Fibroblast of skin of right quadriceps (primary cell): Measurements from ENCODE around the gene PIP4K2A.
"Not testable (repeated sequence)": the region's sequence is repeated elsewhere in the genome, so short reads cannot be mapped to it uniquely, and the experiment has no call there.

Source experiments
- DNase-seq: peaks from one replicate; pipeline ENCODE4 v3.0.0-alpha.2; 2013

Gene PIP4K2A

DNA sequence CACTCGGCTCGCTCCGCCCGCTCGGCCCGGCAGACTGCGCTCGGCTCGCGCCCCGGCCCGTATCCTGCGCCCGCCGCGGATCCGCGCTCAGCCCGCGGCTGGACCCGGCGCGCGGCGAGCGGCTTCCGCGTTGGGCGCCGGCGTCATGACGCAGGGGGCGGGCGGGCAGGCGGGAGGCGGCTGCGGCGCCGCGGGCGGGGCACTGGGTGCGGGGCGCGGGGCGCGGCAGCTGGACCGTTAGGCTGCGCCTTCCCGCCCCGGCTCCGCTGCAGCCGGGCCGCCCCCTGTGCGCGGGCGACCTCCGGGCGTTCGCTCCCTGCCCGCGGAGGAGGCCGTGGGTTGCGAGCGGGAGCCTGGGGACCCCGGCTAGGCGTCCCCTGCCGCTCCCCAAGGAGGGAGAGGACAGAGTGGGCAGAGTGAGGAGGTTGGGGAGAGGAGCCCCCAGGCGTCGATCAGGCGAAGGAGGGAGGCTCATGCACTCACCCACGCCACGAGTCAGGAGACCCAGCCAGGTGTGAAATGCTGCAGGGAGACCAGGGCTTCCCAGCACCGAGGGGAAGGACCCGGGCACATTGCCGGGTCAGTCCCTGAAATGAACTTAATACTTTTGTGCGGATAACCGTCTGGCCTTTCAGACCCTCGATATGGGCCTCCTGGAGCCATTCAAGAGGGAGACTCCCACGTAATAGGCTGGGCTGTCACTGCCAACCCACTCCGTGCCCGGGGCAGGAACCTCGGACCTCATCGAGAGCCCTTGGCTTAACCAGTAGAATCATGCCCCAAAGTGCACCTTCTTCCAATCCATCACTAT, at the start of gene PIP4K2A:
PIP4K2A (minus strand) TSS at position 100 of the 811 bp plus-strand sequence. CDS start 252 bp downstream, outside the sequence.
- DNase-seq = peak; percentile 79

DNA sequence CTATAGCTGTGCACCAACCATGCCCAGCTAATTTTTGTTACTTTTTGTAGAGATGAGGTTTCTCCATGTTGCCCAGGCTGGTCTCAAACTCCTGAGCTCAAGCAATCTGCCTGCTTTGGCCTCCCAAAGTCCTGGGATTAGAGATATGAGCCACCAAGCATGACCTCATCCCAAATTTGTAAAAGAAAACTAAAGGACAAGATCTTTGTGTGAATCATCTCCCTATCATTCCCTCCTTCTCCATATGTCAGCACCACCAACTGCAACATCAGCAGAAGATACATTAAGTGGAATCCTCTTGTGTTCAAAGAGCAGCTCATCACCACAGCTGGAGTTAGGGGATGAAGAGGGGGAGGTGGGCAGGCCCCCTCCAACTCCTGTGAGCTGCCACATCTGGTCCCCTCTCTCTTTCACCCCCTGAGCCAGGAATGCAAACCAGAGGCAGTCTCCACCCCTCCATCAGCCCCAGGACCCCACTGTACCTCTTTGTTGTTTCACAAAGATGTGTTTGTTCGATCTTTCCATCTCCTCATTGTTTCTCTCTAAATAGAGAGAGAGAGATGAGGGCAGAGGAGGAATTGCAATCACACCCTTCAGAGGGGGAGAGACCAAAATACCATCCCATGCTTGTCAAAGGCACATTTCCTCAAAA, 47.3 kb upstream of the PIP4K2A start:
- peak; percentile 50 for DNase-seq

GRCh38 chr10:22760025-22760424, 45.6 kb upstream of the PIP4K2A start:
- no peak for DNase-seq

DNA sequence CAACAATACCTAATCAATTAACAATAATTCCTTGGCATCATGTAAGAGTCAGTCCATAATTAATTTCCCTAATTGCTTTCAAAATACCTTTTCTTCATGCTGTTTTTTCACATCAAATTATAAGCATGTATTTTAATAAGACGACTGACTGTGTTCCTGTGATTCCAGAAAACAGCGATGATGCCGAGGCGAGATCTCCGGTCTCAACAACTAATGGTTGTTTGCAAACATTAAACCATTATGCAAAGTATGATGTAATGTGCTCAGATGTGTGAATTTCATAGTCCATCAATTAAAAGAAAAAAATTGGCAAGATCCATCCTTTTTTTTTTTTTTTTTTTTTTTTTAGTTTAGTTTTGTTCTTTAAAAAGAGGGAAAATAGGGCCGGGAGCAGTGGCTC, 44.5 kb upstream of the PIP4K2A start:
- no peak for DNase-seq

DNA sequence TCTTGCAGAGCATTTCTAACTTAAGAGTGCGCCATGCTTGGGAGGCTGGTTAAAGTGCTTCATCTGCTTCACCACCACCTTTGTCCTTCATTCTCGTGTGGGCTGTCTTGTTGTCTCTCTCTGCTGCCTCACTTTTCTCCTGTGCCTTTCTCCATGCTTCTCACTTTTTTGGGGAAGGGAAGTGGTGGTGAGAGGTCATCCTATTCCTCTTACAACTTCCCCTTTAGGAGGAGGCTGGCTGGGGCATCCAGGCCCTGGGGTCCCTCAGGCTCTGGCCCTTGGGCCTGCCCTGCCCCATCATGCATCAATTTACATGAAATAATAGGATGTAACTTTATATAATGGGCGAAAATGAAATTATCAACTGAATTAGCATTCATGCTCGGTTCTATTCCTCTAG, 39.9 kb upstream of the PIP4K2A start:
- no peak for DNase-seq

- no peak for DNase-seq
Measured at GRCh38 chr10:22753786-22754185, 39.4 kb upstream of the PIP4K2A start.

GRCh38 chr10:22752272-22752889, 38.0 kb upstream of the PIP4K2A start:
- DNase-seq = no peak

DNA sequence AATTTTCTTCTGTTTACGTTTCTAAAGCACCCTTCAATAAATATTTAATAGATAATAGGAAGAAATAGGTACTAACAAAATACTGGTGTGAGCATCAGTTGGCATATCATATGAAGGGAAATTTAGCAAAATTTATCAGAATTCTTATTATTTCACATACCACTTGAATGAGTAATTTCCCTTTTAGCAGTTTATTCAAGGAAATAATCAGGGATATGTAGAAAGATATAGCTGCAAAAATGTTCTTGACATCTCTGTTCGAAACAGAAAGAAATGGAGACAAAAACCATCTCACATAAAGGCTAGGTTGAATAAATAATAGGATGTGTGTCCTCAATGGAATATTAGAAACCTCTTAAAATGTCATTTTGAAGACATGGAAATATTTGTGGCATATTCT, 35.8 kb upstream of the PIP4K2A start:
- no peak for DNase-seq

- not testable (repeated sequence) for DNase-seq
Measured at GRCh38 chr10:22744858-22745257, 30.5 kb upstream of the PIP4K2A start.

DNA sequence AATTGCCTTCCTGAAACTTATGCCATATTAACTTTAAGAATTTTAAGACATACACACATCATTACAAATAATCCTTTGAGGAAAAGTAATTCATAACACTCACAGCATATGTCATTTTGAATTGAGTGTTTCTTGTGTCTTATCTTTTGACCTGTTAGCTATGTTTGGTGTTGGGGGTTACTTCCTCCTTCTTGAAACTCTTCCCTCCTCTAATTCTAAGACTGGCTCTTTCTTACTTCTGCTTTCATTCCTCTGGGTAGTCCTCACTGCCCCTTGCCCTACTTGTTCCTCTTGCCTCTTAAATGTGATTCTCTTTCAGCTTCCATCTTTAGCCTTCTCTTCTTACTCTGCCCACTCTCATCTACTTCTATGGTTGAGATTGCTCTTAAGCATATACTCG, 28.3 kb upstream of the PIP4K2A start:
- DNase-seq = no peak

GRCh38 chr10:22741631-22742030, 27.3 kb upstream of the PIP4K2A start:
- DNase-seq = not testable (repeated sequence)

- peak; percentile 20 for DNase-seq
Measured at GRCh38 chr10:22740180-22740579, 25.8 kb upstream of the PIP4K2A start.

DNA sequence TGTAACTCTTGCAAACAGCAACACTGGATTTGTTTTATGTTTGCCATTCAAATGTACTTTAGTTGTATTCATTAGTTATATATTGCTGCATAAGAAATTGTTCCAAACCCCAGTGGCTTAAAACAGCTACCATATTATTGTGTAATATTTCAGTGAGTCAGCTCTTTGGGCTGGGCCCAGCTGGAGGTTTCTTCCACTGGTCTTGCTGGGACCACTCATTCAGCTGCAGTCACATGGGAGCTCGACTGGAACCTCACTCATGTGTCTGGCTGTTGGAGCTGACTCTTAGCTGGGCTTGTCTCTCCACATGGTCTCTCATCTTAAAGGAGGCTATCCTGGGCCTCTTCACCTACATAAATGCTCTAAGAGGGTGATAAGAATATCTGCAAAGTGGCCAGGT, 23.2 kb upstream of the PIP4K2A start:
- DNase-seq = peak; percentile 62

GRCh38 chr10:22736134-22736533, 21.8 kb upstream of the PIP4K2A start:
- no peak for DNase-seq

DNA sequence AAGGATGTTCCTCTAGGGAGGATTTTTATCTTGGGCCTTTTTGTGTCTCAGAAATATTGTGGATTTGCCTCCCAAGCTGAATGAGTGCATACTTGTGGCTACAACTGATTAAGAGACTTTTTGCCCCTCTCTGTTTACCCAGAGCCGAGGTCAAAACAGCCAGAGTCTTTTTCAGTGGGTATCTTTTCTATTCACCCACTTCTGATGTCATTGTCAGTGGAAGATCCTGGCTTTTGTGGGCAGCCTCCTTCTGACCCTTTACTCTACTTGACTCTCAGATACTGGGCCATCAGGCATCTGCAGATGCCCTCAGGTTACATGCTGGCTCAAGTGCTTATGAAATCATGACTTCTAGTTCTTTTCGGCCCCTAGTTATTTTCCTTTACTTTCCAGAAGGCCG, 19.6 kb upstream of the PIP4K2A start:
- DNase-seq = no peak

DNA sequence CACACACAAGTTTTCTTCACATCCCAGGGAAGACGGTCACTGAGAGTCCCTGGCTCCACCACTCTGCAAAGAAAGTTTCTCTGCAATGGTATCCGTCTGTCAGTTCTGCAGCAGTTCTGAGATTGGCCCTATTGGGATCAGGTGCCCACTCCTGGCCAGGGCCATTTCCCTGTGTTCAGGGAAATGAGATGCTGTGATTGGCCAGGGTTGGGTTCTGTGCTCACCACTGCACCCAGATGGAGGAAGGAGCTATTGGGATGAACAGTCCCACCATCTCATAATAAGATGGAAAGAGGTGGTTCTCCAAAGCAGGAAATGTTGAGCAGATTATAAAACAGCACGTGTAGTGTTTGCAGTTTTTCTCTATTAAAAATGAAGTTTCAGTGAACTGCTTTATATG, 13.3 kb upstream of the PIP4K2A start:
- DNase-seq = no peak

GRCh38 chr10:22727112-22727511, 12.7 kb upstream of the PIP4K2A start:
- no peak for DNase-seq

DNA sequence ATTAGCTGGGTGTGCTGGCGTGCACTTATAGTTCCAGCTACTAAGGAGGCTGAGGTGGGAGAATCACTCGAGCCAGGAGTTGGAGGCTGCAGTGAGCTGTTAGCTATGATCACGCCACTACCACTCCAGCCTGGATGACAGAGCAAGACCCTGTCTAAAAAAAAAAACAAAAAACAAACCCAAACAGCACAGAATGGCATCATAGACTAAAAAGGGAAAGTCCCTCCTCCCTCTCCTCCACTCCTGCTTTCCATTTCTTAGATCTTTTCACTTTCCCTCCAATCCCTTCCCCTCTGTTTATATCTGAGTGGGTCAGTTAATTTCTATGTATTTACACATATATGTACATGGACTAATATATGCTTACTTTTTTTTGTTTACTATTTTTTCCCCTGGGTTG, 10.4 kb upstream of the PIP4K2A start:
- no peak for DNase-seq

DNA sequence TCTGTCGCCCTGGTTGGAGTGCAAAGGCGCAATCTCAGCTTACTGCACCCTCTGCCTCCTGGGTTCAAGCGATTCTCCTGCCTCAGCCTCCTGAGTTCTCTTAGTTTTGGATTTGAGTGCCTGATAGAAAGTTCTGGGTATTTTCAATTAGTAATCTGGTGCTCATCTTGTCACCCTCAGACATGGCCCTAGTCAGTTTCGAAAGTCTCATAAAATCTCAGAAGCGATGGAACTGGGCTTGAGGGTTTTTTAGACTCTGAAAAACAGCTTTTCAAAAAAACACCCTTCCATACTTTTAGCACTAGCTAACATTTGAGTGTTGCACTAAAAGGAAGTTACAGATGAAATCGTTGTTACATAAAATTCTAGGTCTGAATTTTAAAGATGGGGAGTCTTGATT, 9.4 kb upstream of the PIP4K2A start:
- DNase-seq = no peak

DNA sequence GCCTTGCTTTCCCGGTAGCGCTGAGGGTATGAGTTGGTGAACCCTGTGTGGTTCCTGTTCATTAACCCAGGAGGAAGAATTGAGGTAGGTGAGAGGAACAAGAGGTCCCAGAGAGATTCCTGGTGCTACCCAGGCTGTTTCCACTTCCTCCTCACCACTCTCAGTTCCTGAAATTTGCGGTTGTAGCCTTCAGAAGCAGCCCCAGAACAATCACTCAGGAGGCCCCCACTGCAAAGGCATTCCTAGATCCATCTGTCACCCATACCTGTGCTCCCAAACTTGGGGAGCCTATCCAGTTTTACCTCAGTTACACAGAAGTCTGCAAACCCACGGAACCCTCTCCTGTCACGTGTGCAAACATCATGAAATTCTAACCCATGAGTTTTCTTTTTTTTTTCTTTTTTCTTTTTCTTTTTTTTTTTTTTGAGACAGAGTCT, 9.0 kb upstream of the PIP4K2A start:
- DNase-seq = no peak

GRCh38 chr10:22722626-22723169, 8.3 kb upstream of the PIP4K2A start:
- no peak for DNase-seq

- DNase-seq = no peak
Measured at GRCh38 chr10:22720667-22721066, 6.3 kb upstream of the PIP4K2A start.

DNA sequence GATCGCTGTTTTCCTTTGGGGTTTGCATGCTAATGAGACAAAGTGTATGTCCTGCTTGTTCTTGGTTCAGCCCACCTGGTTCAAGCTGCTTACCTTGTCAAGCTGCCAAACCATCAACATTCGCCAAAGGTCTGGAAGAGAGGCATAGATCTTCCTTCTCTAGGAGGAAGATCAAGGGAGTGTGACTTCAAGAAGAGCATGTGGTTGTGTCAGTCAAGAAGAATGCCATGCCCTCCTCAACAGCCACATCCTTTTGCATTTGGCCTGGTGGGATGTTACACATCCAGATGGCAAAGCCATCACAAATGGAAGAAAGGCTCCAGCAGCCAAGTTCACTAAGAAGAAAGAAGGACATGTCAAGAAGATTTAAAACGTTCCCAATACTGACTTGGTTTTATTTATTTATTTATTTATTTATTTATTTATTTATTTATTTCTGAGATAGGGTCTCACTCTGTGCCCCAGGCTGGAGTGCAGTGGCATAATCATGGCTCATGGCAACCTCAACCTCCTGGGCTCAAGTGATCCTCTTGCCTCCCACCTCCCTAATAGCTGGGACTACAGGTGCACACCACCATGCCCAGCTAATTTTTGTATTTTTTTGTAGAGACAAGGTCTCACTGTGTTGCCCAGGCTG, 5.1 kb upstream of the PIP4K2A start:
- DNase-seq = no peak
